Inferior parietal cortex (tissue), 1 donor: ENCODE measurements around the gene IVD.

Source experiments
- DNase-seq: peaks from one replicate; pipeline ENCODE4 v3.0.0-alpha.2; 2016; ENCODE audit errors: extremely low spot score

IVD gene

GRCh38 chr15:40377606-40378005 is 28.0 kb upstream of the IVD start:
- no peak for DNase-seq

- no peak for DNase-seq
Observed at GRCh38 chr15:40379374-40379773, 26.2 kb upstream of the IVD start.

GRCh38 chr15:40379853-40380252 is 25.7 kb upstream of the IVD start:
- DNase-seq, result no peak

- DNase-seq, result no peak
Observed at GRCh38 chr15:40380636-40381035, 25.0 kb upstream of the IVD start.

- DNase-seq, result no peak
Observed at GRCh38 chr15:40381818-40382529, 23.6 kb upstream of the IVD start.

GRCh38 chr15:40382580-40383456 is 22.8 kb upstream of the IVD start, which contains the start of gene KNSTRN:
Gene KNSTRN, plus strand, starts transcription at chr15:40382721. Its CDS starts 115 bp downstream, at chr15:40382836.
- DNase-seq, result peak; percentile 96

GRCh38 chr15:40386480-40386879 is 19.1 kb upstream of the IVD start:
- DNase-seq, result no peak

GRCh38 chr15:40388941-40389823 is 16.4 kb upstream of the IVD start:
- no peak for DNase-seq

- DNase-seq, result no peak
Observed at GRCh38 chr15:40389824-40390595, 15.6 kb upstream of the IVD start.

- no peak for DNase-seq
Observed at GRCh38 chr15:40392986-40393948, 12.3 kb upstream of the IVD start.

- DNase-seq, result no peak
Observed at GRCh38 chr15:40397688-40398412, 7.7 kb upstream of the IVD start.

GRCh38 chr15:40398413-40398873 is 7.2 kb upstream of the IVD start:
- DNase-seq, result no peak

- no peak for DNase-seq
Observed at GRCh38 chr15:40399370-40399769, 6.2 kb upstream of the IVD start.

GRCh38 chr15:40407330-40407990 is 1.9 kb downstream of the IVD start:
- no peak for DNase-seq

- no peak for DNase-seq
Observed at GRCh38 chr15:40409366-40409765, 3.8 kb downstream of the IVD start.

GRCh38 chr15:40410476-40410875 is 4.9 kb downstream of the IVD start:
- DNase-seq, result no peak

- DNase-seq, result no peak
Observed at GRCh38 chr15:40412095-40412759, 6.6 kb downstream of the IVD start.

GRCh38 chr15:40413036-40413435 is 7.4 kb downstream of the IVD start:
- no peak for DNase-seq
